Subcutaneous adipose tissue (tissue), 4 donors: ENCODE data around the gene ACAT2. TPM values are rescaled to one million over a fixed set of nuclear protein-coding genes. Genes with fewer than 3 reads are reported as not detected.

Experiments used
- total RNA-seq, 4 donors: library from RNA; depleted of rRNA; stranded (reverse); fragments of >200 nt; gene quantifications; one replicate each; pipeline ENCODE4 v1.1.0, GENCODE V29; 2016
- TF ChIP-seq, protein P1 (sequence below): fragments of 450-650 bp; IDR thresholded peaks from one replicate; pipeline ENCODE4 v1.5.1; 2016; ENCODE audit warnings: low read depth, mild to moderate bottlenecking, control low read depth, antibody characterized with exemption, moderate library complexity

The ACAT2 gene
- total RNA-seq, 4 donors from 2014 or later: 8.6 to 15.5 (median 9.3) TPM

DNA sequence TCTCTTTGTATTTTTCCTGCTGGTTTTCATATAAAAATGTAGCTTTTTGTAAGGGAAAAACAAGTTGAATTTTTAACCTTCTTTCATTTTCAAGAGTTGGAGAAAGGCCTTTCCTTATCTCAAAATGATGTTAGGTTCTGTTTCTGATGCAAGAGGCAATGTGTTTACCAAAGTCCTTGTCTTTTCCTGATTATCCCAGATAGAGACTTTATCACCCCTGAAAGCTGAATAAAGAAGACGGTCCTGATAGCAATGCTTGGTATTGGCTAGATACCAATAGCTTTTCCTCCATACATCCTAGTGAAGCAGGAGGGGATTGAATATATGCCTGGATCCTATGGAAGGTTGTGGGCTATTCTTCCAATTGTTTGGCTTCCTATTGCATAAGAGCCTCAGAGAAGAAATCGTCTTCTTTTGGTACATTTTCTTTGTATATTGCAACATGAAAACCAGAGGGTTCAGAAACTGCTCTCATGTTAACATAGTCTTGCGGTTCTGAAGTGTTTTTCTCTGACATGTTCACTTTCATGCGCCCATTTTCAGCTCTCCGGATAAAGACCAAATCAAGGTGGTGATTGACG, 43.7 kb downstream of the ACAT2 start:
- TF ChIP-seq, protein P1, sequence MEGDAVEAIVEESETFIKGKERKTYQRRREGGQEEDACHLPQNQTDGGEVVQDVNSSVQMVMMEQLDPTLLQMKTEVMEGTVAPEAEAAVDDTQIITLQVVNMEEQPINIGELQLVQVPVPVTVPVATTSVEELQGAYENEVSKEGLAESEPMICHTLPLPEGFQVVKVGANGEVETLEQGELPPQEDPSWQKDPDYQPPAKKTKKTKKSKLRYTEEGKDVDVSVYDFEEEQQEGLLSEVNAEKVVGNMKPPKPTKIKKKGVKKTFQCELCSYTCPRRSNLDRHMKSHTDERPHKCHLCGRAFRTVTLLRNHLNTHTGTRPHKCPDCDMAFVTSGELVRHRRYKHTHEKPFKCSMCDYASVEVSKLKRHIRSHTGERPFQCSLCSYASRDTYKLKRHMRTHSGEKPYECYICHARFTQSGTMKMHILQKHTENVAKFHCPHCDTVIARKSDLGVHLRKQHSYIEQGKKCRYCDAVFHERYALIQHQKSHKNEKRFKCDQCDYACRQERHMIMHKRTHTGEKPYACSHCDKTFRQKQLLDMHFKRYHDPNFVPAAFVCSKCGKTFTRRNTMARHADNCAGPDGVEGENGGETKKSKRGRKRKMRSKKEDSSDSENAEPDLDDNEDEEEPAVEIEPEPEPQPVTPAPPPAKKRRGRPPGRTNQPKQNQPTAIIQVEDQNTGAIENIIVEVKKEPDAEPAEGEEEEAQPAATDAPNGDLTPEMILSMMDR: no peak

GRCh38 chr6:159806021-159806458, 44.2 kb downstream of the ACAT2 start:
- TF ChIP-seq, protein P1: no peak

DNA sequence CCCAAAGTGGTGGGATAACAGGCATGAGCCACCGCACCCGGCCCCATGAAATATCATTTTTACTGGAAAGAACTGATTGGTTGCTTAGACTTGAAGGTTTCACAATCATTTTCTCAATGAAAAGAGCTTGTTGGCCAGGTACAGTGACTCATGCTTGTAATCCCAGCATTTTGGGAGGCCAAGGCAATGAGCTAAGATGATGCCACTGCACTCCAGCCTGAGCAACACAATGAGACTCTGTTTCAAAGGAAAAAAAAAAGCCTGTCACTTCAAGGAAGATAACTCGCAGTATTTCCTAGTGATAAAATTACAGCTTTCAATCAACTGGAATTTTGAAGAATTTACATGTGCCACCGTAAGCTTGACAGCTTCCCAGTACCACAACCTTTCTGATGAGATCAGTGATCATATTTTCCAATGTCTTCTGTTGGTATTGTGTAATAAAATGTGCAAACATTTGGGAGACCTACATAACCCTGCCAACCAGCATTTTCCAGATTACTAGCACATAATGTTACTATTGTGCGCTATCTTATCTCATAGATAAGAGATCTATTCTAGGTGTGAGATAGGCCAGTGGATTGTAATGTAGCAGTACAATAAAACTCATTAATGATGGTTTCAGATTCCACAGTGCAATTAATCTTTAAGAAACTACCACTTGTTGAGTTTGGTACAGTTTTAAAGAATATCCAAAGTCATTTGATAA, 45.5 kb downstream of the ACAT2 start:
- TF ChIP-seq, protein P1: no peak

DNA sequence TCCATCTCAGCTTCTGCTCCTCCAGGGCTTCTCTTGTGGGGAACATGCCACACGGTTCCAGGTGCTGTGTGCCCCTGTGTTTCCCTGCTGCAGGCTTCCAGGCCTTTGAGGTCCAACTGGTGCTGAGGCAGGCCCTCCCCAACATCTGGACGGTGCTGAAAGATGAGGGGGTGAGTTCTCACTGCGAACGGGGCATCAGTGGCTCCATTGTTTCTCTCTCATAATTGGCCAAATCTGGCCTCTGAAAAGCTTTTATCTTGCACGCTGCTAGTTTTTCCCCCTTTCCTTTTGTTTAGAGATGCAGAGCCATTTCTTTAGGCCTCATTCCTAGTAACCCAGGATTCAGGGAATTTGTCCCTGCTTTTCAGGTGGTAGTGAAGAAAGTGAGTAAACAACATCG, 46.8 kb downstream of the ACAT2 start:
- TF ChIP-seq, protein P1: no peak

- TF ChIP-seq, protein P1: no peak
Measured at GRCh38 chr6:159809149-159809548, 47.3 kb downstream of the ACAT2 start.

GRCh38 chr6:159813781-159814180, 51.9 kb downstream of the ACAT2 start:
- TF ChIP-seq, protein P1: no peak

DNA sequence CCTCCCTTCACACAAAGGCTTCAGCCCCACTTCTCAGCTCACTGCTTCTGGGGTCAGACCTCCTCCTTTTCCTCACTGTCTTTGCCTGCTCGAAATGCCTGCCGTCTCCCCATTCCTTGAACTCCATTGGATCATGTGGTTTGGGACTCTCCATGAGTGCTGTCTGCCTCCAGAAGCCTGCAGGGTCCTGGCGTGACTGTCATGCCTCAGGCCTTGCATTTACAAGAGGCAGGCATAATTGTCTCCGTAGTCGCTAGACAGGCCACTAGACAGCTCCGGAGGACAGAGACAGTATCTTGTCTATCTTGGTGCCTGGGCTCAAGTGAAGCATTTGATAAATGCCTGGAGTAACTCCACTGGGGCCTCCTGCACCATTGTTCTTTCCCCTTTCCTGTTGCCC, 53.6 kb downstream of the ACAT2 start:
- TF ChIP-seq, protein P1: no peak
